Activated CD4-positive, alpha-beta T cell treated with anti-CD3 and anti-CD28 coated beads, Interleukin-2, amount 10 ng/mL, durations not matched to agents 7 days and 5 days (primary cell): ENCODE results near the gene TFCP2. TPM values are rescaled to one million over a fixed set of nuclear protein-coding genes. Genes with fewer than 3 reads are reported as not detected.

Source experiments
- CTCF ChIA-PET: fragments of 350-600 bp; sonication (Branson Sonifier 250); formaldehyde crosslinking; loops from one replicate; lab custom pipeline; 2021; ENCODE audit warnings: antibody characterized with exemption; lab: Charles Lee
- POLR2A ChIA-PET: fragments of 350-600 bp; sonication (Branson Sonifier 250); formaldehyde crosslinking; loops from one replicate; lab custom pipeline; 2021; ENCODE audit warnings: antibody characterized with exemption; lab: Charles Lee
- DNase-seq: peaks from one replicate; pipeline ENCODE4 v3.0.0-alpha.2; 2020
- H3K27ac Mint-ChIP-seq: one replicate; pipeline ENCODE4 v1.8.0; 2021; ENCODE audit warnings: mild to moderate bottlenecking, moderate library complexity, mixed read lengths
- H3K27me3 Mint-ChIP-seq: one replicate; pipeline ENCODE4 v1.8.0; 2021; ENCODE audit warnings: mixed read lengths
- H3K36me3 Mint-ChIP-seq: one replicate; pipeline ENCODE4 v1.8.0; 2021; ENCODE audit warnings: low read depth, mixed read lengths
- H3K4me1 Mint-ChIP-seq: one replicate; pipeline ENCODE4 v1.8.0; 2021; ENCODE audit warnings: mixed read lengths
- H3K4me3 Mint-ChIP-seq: one replicate; pipeline ENCODE4 v1.8.0; 2021; ENCODE audit warnings: mild to moderate bottlenecking, moderate library complexity, mixed read lengths
- H3K9me3 Mint-ChIP-seq: one replicate; pipeline ENCODE4 v1.8.0; 2021; ENCODE audit warnings: mixed read lengths
- total RNA-seq, 2 experiments: library from RNA; stranded (reverse); gene quantifications; one replicate each; pipeline ENCODE4 v1.2.3, GENCODE V29; 2021

TFCP2 gene
- total RNA-seq, 2 experiments from 2014 or later, result 39.2 to 40.9 TPM

DNA sequence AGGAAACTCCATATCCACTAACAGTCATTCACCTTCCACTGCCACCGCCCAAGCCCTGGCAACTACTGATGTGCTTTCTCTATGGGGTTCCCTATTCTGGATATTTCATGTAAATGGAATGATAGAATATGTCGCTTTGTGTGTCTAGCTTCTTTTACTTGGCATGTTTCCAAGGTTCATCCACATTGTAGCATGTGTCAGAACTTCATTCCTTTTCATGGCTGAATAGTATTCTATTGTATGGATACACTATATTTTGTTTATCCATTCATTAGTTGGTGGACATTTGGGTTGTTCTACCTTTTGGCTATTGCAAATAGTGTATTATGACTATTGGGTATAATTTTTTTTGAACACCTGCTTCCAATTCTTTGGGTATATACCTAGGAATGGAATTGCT lies 36.3 kb upstream of the TFCP2 start:
- Mint-ChIP-seq H3K27me3 (no peaks in the 10 kb centered on the region), H3K4me1 (no peaks in the 10 kb centered on the region), H3K36me3 (no peaks in the 10 kb centered on the region), H3K27ac (no peak overlapping the region), H3K4me3 (no peak overlapping the region), H3K9me3 (no peaks in the 10 kb centered on the region)
- ChIA-PET POLR2A (no interaction called here), CTCF (interaction anchor here (0.6 kb wide), 1 partner anchor 1171 kb away, joined by 4 read pairs; no protein-coding TSS in a partner anchor)
- no peak for DNase-seq

DNA sequence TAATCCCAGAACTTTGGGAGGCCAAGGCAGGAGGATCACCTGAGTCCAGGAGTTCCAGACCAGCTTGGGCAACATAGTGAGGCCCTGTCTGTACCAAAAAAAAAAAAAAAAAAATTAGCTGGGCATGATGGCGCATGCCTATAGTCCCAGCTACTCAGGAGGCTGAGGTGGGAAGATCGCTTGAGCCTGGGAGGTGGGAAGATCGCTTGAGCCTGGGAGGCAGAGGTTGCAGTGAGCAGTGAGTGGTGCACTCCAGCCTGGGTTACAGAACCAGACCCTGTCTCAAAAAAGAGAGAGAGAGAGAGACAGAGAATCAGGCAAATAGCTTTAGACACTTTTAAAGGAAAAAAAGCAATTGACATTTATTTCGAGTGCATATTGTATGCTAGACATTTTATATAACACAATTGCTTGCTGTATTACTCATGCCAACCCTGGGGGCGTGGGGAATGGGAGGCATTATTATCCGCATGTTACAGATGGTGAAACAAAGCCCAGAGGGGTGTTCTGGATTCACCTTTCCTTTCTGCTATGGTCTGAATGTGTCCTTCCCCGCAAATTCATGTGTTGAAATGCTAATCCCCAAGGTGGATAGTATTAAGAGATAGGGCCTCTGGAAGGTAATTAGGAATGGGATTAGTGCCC lies 35.2 kb upstream of the TFCP2 start:
- peaks cover 6% of the 10 kb centered on the region for H3K4me1 Mint-ChIP-seq
- DNase-seq, result no peak
- H3K4me3 Mint-ChIP-seq, result no peak overlapping the region
- H3K27ac Mint-ChIP-seq, result no peak overlapping the region
- no peaks in the 10 kb centered on the region for H3K36me3 Mint-ChIP-seq
- CTCF ChIA-PET, result no interaction called here
- H3K27me3 Mint-ChIP-seq, result no peaks in the 10 kb centered on the region
- POLR2A ChIA-PET, result no interaction called here
- no peaks in the 10 kb centered on the region for H3K9me3 Mint-ChIP-seq

DNA sequence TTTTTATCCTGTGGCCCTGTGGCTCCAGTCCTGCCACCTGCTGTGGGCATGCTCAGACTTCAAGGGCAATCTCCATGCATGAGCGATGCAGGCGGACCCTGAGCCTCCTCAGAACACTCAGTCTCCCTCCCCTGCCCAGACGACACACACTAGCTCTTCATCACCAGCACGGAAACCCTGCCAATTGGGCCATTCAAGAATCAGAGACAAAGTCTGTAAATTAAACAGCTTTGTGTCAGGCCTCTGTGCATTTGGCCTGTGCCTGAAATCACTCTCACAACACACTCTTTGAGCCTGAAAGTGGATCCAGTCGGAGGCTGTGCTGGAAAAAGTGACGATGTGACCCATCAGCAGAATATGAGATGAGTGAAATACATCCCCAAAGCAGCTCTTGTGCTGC lies 32.4 kb upstream of the TFCP2 start:
- Mint-ChIP-seq H3K4me1 (peaks cover 15% of the 10 kb centered on the region), H3K9me3 (no peaks in the 10 kb centered on the region), H3K36me3 (no peaks in the 10 kb centered on the region), H3K27me3 (no peaks in the 10 kb centered on the region), H3K27ac (no peak overlapping the region), H3K4me3 (no peak overlapping the region)
- no peak for DNase-seq
- ChIA-PET CTCF (interaction anchor here (0.6 to 2.4 kb wide), 3 partner anchors 13 to 1691 kb away, joined by 4 to 14 read pairs (median 4); no protein-coding TSS in a partner anchor), POLR2A (interaction anchor here (0.6 kb wide), 1 partner anchor 306 kb away, joined by 4 read pairs; no protein-coding TSS in a partner anchor)

DNA sequence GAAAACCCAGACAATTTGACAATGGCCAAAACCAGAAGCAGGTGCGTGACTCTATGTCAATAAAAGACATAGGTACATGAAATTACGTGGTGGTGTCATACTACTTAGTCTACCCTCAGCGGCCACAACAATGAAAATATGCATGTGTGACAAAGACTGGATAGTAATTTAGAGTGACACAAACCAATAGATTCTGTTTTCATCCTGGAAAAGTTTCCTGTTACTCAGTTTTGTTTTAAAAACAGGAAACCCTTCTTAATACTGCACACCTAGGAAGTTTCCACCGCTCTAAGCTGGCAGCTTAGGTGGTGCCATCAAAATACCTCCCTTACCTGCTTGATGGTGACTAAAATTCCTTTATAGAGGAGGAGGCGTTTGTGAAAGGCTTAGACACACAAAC lies 29.8 kb upstream of the TFCP2 start:
- ChIA-PET CTCF (no interaction called here), POLR2A (no interaction called here)
- no peaks in the 10 kb centered on the region for H3K9me3 Mint-ChIP-seq
- H3K27me3 Mint-ChIP-seq, result no peaks in the 10 kb centered on the region
- DNase-seq, result no peak
- no peaks in the 10 kb centered on the region for H3K36me3 Mint-ChIP-seq
- peaks cover 15% of the 10 kb centered on the region for H3K4me1 Mint-ChIP-seq
- H3K4me3 Mint-ChIP-seq, result no peak overlapping the region
- H3K27ac Mint-ChIP-seq, result peak overlapping the region; percentile 61

DNA sequence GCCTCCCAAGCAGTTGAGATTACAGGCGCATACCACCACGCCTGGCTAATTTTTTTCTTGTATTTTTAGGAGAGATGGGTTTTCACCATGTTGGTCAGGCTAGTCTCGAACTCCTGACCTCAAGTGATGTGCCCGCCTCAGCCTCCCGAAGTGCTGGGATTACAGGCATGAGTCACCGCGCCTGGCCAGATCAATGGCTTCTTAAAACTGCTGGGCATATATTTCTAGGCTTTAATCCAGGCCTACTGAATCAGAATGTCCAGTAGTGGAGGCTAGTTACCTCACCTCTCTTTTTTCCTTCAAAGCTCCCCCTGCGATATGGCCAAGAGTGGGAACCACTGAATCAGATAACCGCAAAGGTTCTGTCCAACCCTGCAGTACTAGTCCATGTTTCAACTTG lies 27.9 kb upstream of the TFCP2 start:
- Mint-ChIP-seq H3K4me1 (peaks cover 15% of the 10 kb centered on the region), H3K27ac (no peak overlapping the region), H3K36me3 (no peaks in the 10 kb centered on the region), H3K4me3 (no peak overlapping the region), H3K9me3 (no peaks in the 10 kb centered on the region), H3K27me3 (no peaks in the 10 kb centered on the region)
- ChIA-PET POLR2A (no interaction called here), CTCF (no interaction called here)
- DNase-seq, result no peak

DNA sequence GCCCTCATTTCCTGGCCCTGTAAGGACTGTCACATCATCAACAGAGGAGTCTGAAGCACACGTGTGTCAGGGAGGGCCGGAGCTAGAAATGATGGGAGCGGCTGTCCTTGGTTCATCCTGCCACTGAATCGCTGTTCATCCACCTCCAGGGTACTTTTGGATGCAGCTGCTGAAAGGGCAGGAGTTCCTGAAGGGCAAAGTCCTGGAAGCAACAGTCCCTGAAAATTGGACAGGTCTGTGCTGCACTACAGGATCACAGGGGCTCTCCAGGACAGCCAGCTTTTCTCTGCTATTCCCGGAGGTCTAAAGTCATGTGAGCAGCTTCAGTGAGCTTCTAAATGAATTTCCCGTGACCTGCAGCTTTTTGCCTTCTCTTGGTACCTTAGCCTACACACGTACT lies 27.2 kb upstream of the TFCP2 start:
- Mint-ChIP-seq H3K4me1 (peaks cover 15% of the 10 kb centered on the region), H3K27ac (no peak overlapping the region), H3K9me3 (no peaks in the 10 kb centered on the region), H3K36me3 (no peaks in the 10 kb centered on the region), H3K27me3 (no peaks in the 10 kb centered on the region), H3K4me3 (no peak overlapping the region)
- CTCF ChIA-PET, result interaction anchor here (0.7 to 0.8 kb wide), 2 partner anchors 23 to 36 kb away, joined by 3 to 5 read pairs; no protein-coding TSS in a partner anchor
- POLR2A ChIA-PET, result no interaction called here
- no peak for DNase-seq

DNA sequence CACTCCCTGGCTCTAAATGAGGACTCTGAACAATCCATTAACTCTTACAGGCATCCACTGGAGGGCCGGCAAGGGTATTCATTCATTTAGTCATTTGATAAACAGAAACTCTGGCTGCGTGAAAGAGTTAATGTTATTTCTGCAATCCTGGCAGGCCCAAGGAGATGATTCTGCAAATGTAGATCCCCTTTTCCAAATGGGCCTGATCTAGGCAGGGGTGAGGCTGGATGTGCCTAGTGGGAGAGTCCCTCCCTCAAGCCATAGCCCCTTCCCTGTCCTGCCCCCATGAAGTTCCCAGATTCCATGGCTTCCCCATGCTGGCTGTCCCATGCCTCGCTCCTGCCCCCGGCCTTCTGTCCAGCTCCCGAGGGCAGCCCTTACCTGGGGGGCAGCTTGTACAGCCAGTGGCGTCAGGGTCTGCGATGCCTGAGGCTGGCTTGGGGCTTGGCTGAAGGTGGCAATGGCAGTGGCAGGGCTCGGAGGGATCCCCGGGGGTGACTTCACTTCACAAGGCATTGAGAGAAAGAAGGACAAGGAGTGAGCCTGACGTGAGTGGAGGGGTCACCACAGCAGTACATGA lies 26.5 kb upstream of the TFCP2 start:
- POLR2A ChIA-PET, result no interaction called here
- no peaks in the 10 kb centered on the region for H3K27me3 Mint-ChIP-seq

DNA sequence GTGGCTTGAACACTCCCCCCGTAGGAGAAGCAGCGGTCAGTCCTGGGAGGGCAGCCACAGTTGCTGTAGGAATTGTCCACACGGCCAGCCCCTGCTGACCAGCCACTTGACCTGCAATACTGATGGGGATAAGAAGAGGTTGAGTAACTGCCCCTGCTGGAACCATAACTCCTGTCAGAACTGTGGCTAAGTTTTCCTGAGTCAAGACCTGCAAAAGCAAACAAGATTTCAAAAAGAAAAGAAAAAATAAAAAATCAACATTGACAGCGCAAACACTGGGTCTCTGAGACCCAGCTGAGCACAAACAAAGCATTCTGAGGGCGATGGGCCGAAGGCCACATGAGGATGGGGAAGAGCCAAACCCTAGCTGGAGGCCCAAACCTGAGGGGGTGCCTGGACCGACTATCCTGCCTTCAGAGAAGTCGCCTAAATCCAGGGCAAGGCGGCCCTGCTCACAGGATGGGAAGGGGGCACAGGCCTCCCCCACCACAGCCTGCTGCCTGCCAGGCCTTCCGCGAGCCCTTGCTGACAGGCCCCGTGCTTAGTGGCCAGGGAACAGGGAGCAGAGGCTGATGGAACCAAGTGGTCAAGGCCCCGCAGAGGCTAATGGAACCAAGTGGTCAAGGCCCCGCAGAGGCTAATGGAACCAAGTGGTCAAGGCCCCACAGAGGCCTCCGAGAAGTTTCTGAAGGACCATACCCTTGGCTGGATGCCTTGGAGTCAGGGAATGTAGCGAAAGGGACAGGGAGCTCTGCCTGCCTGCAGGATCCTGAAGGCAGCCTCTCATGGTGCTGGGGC lies 25.8 kb upstream of the TFCP2 start:
- CTCF ChIA-PET, result no interaction called here
- no peaks in the 10 kb centered on the region for H3K36me3 Mint-ChIP-seq

More for the DNA sequence above, 26.5 kb upstream of the TFCP2 start:
- H3K4me1 Mint-ChIP-seq, result peaks cover 15% of the 10 kb centered on the region
- H3K36me3 Mint-ChIP-seq, result no peaks in the 10 kb centered on the region
- CTCF ChIA-PET, result interaction anchor here (0.7 to 0.8 kb wide), 2 partner anchors 23 to 36 kb away, joined by 3 to 5 read pairs; no protein-coding TSS in a partner anchor
- no peak for DNase-seq
- no peak overlapping the region for H3K4me3 Mint-ChIP-seq
- no peaks in the 10 kb centered on the region for H3K9me3 Mint-ChIP-seq
- H3K27ac Mint-ChIP-seq, result no peak overlapping the region

DNA sequence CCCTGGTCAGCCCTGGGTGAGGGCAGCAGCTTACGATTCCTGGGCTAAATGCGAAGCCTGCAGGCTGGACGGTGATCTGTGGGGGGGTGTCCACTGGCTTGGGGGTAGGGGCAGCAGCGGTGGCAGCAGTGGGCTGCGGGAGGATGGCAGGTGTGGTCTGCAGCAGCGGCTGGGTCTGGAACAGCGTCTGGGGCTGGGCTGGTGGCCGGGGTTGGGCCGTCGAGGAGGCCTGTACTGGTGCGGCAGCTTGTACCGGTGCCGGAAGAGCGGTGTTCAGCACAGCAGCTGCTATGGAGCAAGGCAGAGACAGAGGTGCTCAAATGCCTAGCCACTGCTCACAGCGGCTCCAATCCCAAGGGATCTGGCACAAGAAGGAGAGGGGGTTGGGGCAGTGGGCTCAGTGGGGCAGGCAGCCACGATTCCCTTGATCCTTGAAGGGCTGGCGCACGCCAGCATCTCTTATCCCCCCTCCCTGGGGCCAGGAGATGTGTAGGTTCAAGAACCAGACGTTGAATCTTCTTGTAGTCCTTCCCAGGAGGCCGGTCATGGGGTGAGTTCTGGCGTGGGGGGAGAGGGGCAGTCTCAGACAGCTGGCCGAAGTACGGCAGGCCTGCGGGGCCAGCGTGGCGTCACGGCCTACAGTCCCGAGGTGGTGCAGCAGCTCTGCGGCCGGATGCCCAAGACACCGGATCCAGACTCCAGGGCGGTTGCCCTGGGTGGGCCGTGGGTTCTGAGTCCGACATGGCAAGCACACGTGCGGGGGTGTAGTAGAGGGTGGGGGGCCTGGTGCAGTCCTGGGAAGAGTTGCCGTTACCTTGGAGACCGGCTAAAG lies 25.0 kb upstream of the TFCP2 start:
- Mint-ChIP-seq H3K9me3 (no peaks in the 10 kb centered on the region), H3K4me3 (no peak overlapping the region), H3K27me3 (no peaks in the 10 kb centered on the region), H3K27ac (no peak overlapping the region), H3K4me1 (peaks cover 7% of the 10 kb centered on the region), H3K36me3 (no peaks in the 10 kb centered on the region)
- CTCF ChIA-PET, result no interaction called here
- POLR2A ChIA-PET, result no interaction called here
- DNase-seq, result no peak

More for the DNA sequence above, 25.8 kb upstream of the TFCP2 start:
- Mint-ChIP-seq H3K4me1 (peaks cover 14% of the 10 kb centered on the region), H3K27ac (no peak overlapping the region), H3K4me3 (no peak overlapping the region), H3K9me3 (no peaks in the 10 kb centered on the region), H3K27me3 (no peaks in the 10 kb centered on the region)
- no peak for DNase-seq
- POLR2A ChIA-PET, result no interaction called here

DNA sequence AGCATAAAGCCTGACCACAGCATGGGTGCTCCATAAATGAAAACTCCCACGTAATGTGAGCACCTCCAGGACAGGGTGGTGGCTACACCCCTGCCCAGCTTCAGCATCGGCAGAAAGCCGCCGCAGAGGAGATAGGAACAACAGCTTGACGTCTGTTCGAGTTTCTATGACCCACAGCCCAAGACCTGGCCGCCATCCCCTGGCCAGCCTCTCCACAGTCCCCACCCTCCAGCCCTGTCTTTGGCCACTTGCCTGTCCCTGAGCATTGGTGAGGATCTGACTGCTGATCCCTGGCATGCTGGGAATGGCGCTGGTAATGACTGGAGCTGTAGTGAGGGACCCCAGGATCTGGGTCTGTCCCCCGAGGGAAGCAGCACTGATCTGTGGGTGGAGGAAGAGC lies 23.6 kb upstream of the TFCP2 start:
- Mint-ChIP-seq H3K4me1 (peaks cover 1% of the 10 kb centered on the region), H3K9me3 (no peaks in the 10 kb centered on the region), H3K27ac (no peak overlapping the region), H3K36me3 (no peaks in the 10 kb centered on the region), H3K4me3 (no peak overlapping the region), H3K27me3 (no peaks in the 10 kb centered on the region)
- POLR2A ChIA-PET, result no interaction called here
- CTCF ChIA-PET, result interaction anchor here (1.8 to 2.0 kb wide), 2 partner anchors 12 to 18 kb away, joined by 4 read pairs; no protein-coding TSS in a partner anchor
- DNase-seq, result no peak

DNA sequence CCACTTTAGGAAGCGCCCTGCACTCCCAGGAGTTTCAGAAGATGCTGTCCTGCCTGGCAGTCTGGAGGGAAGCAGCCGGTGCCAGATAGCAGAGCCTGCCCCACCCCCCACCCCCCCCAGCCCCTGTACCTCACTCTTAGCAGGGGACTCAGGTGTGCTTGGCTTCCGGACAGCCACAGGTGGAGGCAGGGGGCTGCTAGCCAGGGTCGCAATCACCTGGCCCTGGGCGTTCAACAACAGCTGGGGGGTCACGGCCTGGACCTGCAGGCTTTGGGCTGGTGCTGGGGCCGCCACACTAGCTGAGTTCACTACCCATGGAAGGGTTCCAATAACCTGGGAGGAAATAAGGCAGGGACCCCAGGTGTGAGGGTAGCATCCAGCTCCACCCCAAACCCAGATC lies 22.9 kb upstream of the TFCP2 start:
- no peaks in the 10 kb centered on the region for H3K27me3 Mint-ChIP-seq
- H3K9me3 Mint-ChIP-seq, result no peaks in the 10 kb centered on the region
- no peak overlapping the region for H3K4me3 Mint-ChIP-seq
- no peaks in the 10 kb centered on the region for H3K36me3 Mint-ChIP-seq
- ChIA-PET CTCF (interaction anchor here (1.8 to 2.0 kb wide), 2 partner anchors 12 to 19 kb away, joined by 4 read pairs; no protein-coding TSS in a partner anchor), POLR2A (no interaction called here)
- H3K27ac Mint-ChIP-seq, result no peak overlapping the region
- H3K4me1 Mint-ChIP-seq, result no peaks in the 10 kb centered on the region
- DNase-seq, result no peak

DNA sequence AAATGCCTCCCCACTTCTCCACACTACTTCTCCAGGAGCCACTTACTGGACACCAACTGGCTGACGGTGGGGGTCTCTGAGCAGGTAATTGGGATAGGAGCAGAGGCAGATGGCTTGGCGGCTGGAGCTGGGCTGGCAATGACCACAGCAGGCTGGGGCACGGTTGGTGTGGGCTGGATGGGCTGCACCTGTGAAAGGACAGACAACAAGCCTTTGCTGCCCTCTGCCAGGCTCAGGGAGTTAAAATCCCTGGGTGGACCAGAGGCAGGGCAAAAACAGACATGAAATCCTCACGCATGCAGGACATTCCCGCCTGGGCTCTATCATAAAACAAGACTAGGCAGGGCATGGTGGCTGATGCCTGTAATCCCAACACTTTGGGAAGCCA lies 19.3 kb upstream of the TFCP2 start:
- no peak for DNase-seq
- no peak overlapping the region for H3K4me3 Mint-ChIP-seq
- H3K36me3 Mint-ChIP-seq, result no peaks in the 10 kb centered on the region
- H3K27ac Mint-ChIP-seq, result no peak overlapping the region
- POLR2A ChIA-PET, result no interaction called here
- H3K27me3 Mint-ChIP-seq, result no peaks in the 10 kb centered on the region
- CTCF ChIA-PET, result no interaction called here
- H3K9me3 Mint-ChIP-seq, result no peaks in the 10 kb centered on the region
- H3K4me1 Mint-ChIP-seq, result no peaks in the 10 kb centered on the region
